ENCODE data around the gene ALG1L2.
"Not testable (repeated sequence)": the region's sequence is repeated elsewhere in the genome, so short reads cannot be mapped to it uniquely, and the experiment has no call there.

DNA sequence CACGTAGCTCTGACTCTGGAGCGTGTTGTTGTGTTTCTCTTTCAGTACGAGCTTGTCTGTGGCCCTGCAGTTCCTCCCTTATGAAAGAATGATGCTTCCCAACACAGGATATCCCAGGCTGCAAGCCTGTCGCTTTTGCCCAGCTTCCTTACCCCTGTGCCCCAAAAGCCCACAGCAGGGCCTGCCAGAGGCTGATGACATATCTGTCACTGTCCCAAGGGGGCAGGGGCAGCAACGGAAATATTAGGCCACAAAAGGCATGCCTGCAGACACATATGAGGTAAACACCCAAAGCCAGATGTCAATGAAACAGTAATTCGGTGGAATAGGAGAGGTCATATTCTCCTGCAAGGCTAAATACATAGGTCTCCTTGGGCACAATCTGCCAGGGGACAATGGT, 38.0 kb upstream of the ALG1L2 start:
- not testable (repeated sequence) for TF ChIP-seq POLR2A, POLR2AphosphoS5, EP300 (IDR thresholded peaks at IDR 0.05)
- TF ChIP-seq, protein P1, sequence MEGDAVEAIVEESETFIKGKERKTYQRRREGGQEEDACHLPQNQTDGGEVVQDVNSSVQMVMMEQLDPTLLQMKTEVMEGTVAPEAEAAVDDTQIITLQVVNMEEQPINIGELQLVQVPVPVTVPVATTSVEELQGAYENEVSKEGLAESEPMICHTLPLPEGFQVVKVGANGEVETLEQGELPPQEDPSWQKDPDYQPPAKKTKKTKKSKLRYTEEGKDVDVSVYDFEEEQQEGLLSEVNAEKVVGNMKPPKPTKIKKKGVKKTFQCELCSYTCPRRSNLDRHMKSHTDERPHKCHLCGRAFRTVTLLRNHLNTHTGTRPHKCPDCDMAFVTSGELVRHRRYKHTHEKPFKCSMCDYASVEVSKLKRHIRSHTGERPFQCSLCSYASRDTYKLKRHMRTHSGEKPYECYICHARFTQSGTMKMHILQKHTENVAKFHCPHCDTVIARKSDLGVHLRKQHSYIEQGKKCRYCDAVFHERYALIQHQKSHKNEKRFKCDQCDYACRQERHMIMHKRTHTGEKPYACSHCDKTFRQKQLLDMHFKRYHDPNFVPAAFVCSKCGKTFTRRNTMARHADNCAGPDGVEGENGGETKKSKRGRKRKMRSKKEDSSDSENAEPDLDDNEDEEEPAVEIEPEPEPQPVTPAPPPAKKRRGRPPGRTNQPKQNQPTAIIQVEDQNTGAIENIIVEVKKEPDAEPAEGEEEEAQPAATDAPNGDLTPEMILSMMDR (IDR thresholded peaks at IDR 0.05): not testable (repeated sequence)
